HG03175 (cell line): Measurements from ENCODE around the gene DCANP1.
A peak's percentile ranks its signal among the peaks of the same experiment; 100 is the strongest.

Source experiments
- ATAC-seq: cut with Tn5 transposase; IDR thresholded peaks from one replicate; pipeline ENCODE4 v1.9.1; 2021; ENCODE audit warnings: mild to moderate bottlenecking, moderate library complexity; ENCODE audit not compliant: unreplicated experiment

DCANP1 gene

DNA sequence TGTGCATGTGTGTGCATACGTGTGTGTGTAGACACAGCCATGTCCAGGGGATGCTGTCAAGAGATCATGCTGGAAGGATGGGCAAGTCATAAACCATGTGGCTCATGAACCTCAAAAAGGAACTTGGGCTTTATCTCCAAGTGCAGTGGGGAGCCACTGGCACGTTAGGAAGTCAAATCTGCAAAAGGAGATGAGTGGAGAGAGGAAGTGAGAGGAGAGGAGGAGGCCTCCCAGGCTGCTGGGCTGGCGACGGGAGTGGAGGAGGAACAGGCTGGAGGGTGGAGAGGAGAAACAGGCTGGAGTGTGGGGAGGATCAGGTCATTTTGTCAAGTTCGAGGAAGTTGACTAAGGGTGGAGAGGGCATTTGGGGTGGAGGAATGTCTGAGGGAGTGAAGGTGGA is 34.2 kb upstream of the DCANP1 start:
- no peak for ATAC-seq

GRCh38 chr5:135480511-135480910 is 33.4 kb upstream of the DCANP1 start:
- no peak for ATAC-seq

DNA sequence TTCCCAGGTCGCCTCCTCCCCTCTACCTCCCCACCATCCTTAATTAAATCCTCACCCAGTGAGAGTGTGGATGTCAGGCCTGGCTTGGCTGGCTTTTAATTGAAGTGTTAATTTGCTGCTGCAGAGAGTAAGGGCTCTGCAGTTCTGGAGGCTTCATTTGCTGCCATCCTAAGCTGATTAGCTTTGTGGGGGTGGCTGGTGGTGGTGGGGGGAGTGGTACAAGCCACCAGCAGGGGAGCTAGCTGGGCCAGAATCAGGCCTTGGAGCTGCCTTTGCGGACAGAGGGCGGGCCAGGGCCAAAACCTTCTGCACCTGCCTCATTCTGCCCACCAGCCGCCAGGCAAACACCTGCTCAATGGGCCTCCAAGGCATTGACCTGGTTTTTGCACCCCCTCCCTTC is 31.8 kb upstream of the DCANP1 start:
- ATAC-seq: no peak

- no peak for ATAC-seq
These were observed 30.5 kb upstream of the DCANP1 start for GRCh38 chr5:135477613-135478066.

DNA sequence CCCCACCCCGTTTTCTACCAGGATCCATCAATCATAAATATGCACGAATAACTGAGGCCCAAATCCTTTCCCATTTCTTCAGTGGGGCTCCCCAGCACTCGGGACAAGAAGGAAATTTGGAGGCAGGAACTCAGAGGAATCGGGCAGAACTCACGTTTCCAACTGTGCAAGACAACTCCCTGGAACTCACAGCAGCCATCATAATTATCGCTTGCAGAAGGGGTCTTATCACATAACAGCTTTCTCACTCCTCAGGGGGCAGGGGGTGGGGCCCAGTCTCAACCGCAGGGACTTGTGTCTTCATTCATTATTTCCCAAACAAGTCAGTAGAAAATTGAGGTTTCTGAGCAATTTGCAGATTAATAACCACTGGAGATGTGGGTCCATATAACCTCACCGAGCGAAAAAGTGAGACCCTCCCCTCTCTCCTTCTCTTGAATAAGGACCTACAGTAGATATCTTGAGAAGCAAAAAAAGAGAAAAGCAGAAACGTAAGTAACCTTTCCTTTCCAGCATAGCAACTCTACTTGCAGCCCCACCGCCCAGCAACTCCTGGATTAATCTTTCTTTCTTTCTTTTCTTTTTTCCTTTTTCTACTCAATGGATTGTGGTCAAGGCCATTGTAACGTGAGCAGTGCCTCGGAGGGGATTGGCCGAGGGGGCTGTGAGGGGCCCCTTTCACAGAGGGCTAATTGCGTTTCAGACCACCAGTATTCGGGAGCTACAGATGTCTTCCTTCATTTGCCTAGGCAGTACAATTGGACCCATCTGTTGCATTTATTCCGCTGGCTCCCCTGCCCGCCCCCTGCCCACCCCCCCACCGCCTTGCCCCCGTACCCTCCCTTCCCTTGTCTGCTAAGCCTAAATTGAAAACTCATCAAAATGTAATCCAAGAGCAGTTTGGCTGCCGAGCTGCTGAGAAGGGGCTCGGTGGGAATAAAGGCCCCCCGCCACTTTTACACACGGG is 29.8 kb upstream of the DCANP1 start:
- no peak for ATAC-seq

- ATAC-seq: no peak
These were observed 27.0 kb upstream of the DCANP1 start for GRCh38 chr5:135473956-135474670.

- ATAC-seq: no peak
These were observed 25.0 kb upstream of the DCANP1 start for GRCh38 chr5:135472141-135472540.

GRCh38 chr5:135471726-135472125 is 24.6 kb upstream of the DCANP1 start:
- ATAC-seq: no peak

GRCh38 chr5:135469911-135470310 is 22.8 kb upstream of the DCANP1 start:
- no peak for ATAC-seq

DNA sequence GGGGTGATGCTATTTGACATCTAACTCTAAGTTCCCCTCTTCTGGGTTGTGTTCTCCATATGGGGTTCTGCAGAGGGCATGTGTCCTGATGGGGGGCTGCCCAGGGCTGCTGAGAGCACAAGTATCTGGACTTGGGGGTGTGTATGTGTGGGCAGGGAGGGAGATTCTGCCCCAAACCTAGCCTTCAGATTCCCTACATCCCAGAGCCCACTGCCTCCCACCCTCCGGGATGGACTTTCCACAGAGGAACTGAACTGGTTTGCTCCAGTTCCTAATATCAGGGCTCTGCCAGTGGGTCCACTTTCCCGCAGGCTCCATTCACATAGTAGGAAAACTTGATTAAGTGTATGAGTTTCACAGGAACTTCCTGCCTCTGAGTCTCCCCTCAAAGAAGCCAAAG is 21.4 kb upstream of the DCANP1 start:
- ATAC-seq: no peak

GRCh38 chr5:135467871-135468485 is 20.8 kb upstream of the DCANP1 start:
- ATAC-seq: no peak

- no peak for ATAC-seq
These were observed 20.0 kb upstream of the DCANP1 start for GRCh38 chr5:135467051-135467625.

DNA sequence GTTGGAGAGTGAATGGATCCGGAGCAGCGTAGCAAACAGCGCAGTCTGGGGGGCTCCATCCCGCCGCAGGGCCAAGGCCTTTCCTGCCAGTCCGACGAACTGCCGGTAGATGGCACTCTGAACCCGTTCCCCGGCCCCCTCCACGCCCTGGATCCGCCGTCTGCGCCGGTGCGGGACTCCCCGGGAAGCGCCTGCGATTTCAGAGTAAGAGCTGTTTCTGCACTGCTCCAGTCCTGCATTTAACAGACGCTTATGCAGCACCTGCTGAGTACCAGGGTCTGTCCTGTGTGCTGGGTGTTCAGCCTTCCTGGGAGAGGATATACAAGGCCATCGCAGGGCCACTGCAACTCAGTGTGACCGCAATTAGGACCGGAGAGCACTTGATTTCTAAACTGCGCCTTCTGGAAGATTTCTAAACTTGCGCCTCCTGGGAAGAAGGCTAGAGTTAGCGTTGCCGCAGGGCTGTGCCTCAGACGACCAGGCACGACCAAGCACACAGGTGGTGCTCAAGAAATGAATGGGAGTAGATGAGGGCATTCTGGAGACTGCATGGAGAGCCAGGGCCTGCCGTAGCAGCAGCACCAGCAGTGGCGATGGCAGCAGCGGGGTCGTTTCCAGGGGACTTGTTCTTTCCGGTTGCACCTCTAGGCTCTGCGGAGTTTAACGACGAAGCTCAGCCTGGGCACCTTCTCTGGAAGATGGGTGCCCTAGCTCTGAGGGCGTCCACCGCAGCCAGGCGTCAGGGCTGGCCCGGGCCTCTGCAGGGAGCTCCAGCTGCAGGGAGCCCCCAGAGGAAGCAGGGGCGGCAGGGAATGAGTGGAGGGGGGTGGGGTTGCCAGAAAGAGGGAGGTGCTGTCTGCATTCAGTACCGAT is 19.3 kb upstream of the DCANP1 start:
- ATAC-seq: peak; percentile 75

GRCh38 chr5:135465391-135466122 is 18.4 kb upstream of the DCANP1 start:
- no peak for ATAC-seq

- ATAC-seq: peak; percentile 62
These were observed 15.2 kb upstream of the DCANP1 start for GRCh38 chr5:135462304-135462703.

DNA sequence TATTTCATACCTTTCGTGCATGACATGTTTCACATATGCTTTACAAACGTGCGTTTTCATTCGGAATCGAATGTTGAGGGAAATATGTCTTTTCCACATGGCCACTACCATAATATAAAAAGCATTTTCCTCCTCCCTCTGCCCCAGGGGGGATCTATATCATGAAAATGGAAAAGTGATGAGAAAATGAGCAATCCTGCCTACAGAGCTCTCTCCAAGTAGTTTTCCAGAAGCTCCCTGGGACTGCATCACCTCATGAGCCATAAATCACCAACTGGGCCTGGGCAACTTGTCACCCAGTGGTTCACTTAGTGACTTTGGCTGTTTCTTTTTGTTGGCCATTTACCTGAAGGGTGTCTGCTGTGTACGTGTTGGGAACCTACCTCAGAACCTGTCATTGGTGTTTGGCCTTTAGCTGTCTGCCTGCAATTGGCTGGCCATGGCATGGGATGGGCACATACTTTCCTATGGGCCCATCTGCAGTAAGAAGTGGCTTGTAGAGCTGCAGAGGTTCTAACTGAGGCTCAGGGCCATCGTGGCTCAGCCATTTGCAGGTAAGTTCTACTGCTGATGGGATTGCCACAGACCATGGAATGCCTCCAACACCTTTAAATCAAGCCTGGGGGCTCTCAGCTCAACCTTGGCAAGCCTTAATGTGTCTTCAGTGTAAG is 14.5 kb upstream of the DCANP1 start:
- ATAC-seq: no peak

DNA sequence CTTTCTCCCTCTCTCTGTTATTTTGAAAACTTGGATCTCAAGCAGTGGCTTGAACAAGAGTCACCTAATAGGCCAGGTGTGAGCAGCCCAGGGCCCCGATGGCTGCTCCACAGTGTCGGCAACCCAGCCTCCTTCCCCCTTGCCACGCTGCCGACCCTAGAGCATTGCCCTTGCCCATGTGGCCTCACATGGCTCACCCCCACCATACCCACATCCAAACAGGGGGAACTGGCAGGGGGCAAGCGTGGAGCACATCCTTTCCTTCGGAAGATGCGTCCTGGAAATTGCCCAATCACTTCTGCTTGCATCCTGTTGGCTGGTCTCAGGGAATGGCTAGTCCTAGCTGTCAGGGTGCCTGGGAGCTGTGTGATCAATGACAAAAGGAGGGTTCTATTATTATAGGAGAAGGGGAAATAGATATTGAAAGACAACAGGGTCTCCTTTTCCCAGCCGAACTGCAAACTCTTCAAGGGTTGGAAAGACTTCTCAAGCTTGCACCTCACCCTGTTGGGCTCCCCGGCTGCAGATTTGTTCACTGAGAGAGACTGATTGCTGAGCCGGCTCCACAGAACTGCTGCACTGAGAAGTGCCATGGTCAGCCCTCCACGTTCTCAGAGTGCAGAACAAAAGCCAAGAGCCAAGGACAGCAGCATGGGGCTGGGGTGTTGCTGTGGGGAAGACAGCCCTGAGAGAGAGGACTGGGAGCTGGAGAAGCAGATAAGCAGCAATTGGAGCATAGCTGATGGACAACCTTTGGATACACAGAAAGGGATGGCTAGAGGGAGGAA is 13.3 kb upstream of the DCANP1 start:
- ATAC-seq: no peak

DNA sequence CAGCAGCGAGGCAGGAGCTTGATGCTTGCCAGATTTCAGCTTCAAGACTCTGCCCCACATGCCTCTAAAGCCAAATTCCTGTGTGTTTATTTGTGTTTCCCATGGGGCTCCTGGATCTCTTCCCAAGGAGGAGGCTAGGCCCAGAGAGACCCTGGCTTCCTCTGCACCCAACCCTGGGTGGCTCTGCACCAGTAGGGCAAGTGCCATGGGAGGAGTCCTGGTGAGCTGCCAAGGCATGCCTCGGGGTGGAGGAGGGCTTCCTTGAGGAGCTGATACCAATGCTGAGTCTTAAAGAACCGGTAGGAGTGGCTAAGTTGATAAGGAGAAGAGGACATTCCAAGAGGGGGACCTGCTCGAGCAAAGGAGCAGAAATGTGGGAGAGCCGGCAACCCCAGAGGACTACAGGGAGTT is 11.8 kb upstream of the DCANP1 start:
- ATAC-seq: no peak
